Breast epithelium (tissue), 3 donors: ENCODE data around the gene CASK.

Experiments used
- POLR2A ChIP-seq: fragments of 450-650 bp; IDR thresholded peaks from one replicate; pipeline ENCODE4 v1.6.1; 2016; ENCODE audit warnings: antibody characterized with exemption, mild to moderate bottlenecking, moderate library complexity
- POLR2AphosphoS5 ChIP-seq, 3 donors: sonication (generic); formaldehyde crosslinking; IDR thresholded peaks; one replicate each; pipeline ENCODE4 v1.6.1; 2017; ENCODE audit warnings: antibody characterized with exemption in 3 of 3
- TF ChIP-seq, protein P1 (sequence below), 3 donors: fragments of 450-650 bp; IDR thresholded peaks; one replicate each; pipeline ENCODE4 v1.5.1; 2016 to 2017; ENCODE audit warnings: antibody characterized with exemption in 3 of 3, mild to moderate bottlenecking in 3 of 3, moderate library complexity in 3 of 3

GRCh38 chrX:41823402-41823801 is 100.0 kb downstream of the CASK start:
- TF ChIP-seq, protein P1, sequence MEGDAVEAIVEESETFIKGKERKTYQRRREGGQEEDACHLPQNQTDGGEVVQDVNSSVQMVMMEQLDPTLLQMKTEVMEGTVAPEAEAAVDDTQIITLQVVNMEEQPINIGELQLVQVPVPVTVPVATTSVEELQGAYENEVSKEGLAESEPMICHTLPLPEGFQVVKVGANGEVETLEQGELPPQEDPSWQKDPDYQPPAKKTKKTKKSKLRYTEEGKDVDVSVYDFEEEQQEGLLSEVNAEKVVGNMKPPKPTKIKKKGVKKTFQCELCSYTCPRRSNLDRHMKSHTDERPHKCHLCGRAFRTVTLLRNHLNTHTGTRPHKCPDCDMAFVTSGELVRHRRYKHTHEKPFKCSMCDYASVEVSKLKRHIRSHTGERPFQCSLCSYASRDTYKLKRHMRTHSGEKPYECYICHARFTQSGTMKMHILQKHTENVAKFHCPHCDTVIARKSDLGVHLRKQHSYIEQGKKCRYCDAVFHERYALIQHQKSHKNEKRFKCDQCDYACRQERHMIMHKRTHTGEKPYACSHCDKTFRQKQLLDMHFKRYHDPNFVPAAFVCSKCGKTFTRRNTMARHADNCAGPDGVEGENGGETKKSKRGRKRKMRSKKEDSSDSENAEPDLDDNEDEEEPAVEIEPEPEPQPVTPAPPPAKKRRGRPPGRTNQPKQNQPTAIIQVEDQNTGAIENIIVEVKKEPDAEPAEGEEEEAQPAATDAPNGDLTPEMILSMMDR (IDR thresholded peaks at IDR 0.05): no peak
- TF ChIP-seq POLR2A: no peak
- TF ChIP-seq POLR2AphosphoS5 (IDR thresholded peaks at IDR 0.05): no peak
